ENCODE measurements around the gene TRIM8.
A peak's percentile ranks its signal among the peaks of the same experiment; 100 is the strongest.
"Not testable (repeated sequence)": the region's sequence is repeated elsewhere in the genome, so short reads cannot be mapped to it uniquely, and the experiment has no call there.

Gene TRIM8

DNA sequence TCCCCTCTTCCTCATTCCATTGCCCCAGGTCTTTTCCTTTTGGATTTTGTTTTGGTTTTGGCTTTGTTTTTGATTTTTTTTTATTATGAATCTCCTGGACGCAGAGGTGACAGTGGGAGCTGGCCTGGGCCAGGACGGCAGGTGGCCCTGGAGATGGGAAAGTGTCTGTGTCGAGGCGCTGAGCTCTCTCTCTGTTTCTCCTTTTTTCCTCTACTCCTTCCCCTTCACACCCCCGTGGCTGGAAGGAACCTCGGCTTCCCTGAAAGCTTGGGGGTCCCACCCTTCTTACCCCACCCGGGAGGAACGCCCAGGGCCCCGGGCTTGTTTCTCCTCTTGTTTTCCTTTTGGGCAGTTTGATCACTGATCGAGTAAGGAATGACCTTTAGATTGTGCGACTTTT, 13.2 kb downstream of the TRIM8 start:
- intact Hi-C loops (cut with DNase I), result no loop called here
- no peak for DNase-seq

DNA sequence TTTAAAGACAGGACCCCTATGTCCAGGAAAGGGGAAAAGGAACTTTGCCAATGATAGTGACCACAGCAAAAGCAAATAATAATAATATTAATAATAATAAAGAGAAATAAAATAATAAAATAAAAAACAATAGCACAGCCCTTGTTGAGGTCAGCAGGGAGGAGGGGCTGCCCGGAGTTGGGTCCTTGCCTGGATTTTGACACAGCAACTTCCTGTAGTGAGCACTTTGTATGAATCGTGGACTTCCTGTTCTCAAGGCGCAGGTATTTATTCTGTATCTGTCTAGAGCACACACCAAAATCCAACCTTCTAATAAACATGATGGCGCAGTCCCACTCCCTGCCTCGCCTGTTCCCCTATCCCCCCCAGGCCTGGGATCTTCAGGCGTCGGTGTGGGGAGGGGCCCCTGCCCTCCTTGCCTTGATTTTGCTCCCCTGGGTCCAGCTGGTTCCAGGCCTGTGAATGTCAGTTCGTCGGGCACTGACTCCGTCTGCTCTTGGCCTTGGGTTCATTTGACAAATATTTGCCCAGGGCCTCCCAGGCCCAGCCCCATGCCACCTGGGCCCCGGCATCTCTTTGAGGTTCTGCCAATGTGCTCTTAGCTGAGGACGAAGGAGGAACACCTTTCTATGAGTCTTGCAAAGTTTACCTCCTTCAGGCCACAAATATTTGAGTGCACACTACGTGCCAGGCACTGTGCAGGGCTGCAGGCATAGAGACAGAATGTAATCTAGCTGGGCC, 13.9 kb downstream of the TRIM8 start:
- intact Hi-C loops (cut with DNase I), result no loop called here
- DNase-seq, result no peak

DNA sequence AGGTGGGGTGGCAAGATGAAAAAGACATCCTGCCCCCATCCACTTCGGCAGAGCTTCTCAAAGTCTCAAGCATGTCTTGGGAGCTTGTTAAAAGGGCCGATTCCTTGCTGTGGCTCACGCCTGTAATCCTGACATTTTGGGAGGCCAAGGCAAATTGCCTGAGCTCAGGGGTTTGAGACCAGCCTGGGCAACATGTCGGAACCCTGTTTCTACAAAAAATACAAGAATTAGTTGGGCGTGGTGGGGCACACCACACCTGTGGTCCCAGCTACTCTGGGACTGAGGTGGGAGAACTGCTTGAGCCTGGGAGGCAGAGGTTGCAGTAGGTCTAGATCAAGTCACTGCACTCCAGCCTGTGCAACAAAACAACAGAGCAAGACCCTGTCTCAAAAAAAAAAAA, 14.5 kb downstream of the TRIM8 start:
- intact Hi-C loops (cut with DNase I), result no loop called here
- DNase-seq, result no peak

- peak in 37 of 42 donors; percentile 49 to 86 (median 66) for DNase-seq
- intact Hi-C loops (cut with DNase I), result no loop called here
Measured at GRCh38 chr10:102660888-102661657, 16.8 kb downstream of the TRIM8 start.

DNA sequence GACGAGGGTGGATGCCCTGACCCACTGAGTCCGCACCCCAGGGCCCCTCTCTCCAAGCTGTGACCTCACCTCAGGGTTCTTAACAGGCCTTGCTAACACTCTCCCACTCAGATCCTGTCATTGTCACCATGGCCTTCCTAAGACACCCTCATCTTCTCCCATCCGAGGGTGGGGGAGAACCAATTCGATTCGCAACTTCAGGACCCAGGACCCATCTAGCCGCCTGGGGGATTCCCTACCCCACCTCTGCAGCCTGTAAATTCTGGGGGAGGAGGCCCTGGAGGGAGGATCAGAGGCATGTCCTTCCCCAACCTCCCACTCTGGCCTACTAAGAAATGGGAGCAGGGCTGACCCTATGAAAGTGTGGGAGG, 17.4 kb downstream of the TRIM8 start:
- intact Hi-C loops (cut with DNase I), result no loop called here

DNA sequence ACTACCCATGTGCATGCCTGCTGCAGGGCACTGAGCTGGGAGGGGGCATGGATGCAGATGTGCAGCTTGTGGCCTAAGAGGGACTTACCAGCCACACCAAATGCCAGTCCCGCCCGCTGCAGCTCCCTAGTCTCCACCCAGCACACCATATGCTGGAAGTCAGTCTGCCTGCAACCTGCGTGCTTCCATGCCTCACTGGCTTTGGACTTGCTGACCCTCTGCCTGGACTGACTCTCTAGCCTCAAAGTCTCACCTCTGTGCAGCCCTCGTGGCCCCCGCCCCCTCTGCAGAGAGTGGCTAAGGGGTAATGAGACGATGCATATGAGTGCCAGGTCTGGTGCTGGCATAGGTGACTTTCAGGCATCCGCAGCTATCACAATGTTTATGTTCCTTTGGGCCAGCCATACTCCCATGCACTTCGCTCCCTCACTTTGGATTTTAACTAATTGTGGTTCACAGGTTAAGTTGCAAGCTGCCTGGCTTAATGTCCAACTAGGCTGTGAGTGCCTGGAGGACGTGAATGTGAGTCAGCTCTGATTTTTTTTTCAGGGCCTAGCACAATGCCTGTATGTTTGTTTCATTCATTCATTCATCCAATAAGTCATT, 21.7 kb downstream of the TRIM8 start:
- intact Hi-C loops (cut with DNase I), result no loop called here
- DNase-seq, result no peak

More for the DNA sequence above, 17.4 kb downstream of the TRIM8 start:
- DNase-seq, result no peak

GRCh38 chr10:102667411-102667810, 23.1 kb downstream of the TRIM8 start:
- intact Hi-C loops (cut with DNase I), result not testable (repeated sequence)

DNA sequence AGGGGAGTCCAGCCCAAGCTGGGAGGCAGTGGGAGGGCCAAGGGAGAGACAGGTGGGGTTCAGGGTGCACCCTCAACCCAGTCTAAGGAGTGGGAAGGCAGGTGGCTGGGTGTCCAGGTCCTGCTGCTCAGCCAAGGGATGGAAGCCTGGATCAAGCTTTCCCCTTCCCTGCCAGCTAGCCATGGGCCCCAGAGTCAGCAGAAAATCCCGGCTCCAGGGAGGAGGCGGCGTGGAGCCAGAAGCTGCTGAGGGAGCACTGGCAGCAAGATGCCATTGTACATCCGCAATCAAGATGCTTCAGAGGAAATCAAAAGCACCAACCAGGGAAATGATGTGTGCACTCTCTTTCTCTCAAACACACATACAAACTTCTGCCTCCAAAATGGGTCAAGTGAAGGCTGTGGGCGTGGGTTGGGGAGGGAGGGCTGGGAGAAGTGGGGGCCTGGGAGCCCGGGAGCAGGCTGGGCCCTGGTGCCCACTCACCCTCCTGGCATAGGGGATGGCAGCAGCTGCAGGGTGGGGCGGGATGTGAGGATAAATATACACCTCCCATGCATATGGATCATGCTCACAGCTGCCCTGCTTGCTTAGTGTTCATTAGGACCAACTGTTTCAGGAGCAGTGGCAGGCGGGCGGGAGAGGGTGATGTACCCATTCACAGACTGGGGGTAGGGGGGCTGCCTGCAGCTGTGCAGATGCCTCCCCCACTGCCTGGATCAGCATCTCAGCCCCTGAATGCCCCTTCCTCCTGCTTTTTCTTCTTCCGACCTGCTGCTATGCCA, 24.2 kb downstream of the TRIM8 start:
- intact Hi-C loops (cut with DNase I), result no loop called here
- peak in 3 of 42 donors; percentile 43 to 62 (median 45) for DNase-seq

More at GRCh38 chr10:102667411-102667810, 23.1 kb downstream of the TRIM8 start:
- DNase-seq, result not testable (repeated sequence)

GRCh38 chr10:102669206-102670064, 25.2 kb downstream of the TRIM8 start:
- intact Hi-C loops (cut with DNase I), result no loop called here
- DNase-seq, result peak in 14 of 42 donors; percentile 45 to 81 (median 72)

DNA sequence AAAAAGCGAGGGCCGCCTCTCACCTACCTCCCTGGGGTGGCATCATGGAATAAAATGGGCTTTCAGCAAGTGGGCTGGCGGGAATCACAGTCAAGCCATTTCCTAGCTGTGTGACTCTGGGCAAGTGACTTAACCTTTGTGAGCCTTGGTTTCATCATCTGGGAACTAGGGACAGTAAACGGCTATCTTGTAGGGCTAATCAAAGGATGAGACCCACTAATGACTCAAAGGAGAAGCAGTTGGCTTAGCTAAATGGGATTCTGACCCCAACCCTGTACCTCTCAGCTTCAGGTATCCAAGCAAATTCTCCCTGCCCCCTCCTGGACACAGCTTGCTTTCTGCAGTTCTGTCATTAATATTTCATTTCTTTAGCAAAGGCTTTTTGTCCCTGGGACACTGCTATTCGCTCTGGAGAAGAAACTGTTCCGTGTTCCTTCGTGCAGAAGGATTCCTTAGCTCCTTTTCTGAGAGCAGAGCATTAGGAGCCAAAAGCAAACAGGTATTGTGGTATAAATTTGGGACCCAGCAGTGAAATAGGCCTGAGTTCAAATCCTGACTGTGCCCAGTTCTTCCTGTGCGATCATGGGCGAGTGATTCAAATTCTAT, 25.9 kb downstream of the TRIM8 start:
- peak in 2 of 42 donors; percentile 0 to 3 for DNase-seq
- intact Hi-C loops (cut with DNase I), result no loop called here

DNA sequence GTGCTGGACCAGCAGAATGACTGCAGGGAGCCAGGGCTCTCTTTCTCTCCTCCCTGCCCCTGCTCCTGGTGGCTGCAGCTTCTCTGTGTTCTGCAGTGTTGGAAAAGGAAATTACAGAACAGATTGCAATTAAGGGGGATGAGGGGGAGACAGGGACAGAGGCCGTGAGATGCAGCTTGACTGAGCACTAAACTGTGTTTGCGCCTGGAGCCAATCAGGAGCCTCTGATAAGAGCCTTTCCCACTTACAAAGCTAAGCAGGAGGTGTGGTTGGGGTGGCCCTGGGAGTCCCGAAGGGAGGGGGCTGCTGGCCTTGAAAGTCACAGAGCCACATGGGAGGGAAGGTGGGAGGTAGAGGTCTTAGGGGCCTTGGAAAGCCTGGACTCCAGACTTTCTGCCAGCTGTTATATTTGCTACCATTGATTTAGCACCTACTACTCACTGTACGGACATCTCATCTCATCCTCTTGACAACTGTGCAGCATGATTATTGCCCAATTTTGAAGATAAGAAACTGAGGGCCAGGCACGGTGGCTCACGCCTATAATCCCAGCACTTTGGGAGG, 26.7 kb downstream of the TRIM8 start:
- intact Hi-C loops (cut with DNase I), result no loop called here
- DNase-seq, result peak in 3 of 42 donors; percentile 1 to 19 (median 7)

GRCh38 chr10:102673236-102673818, 29.0 kb downstream of the TRIM8 start:
- intact Hi-C loops (cut with DNase I), result no loop called here
- DNase-seq, result peak in 3 of 42 donors; percentile 8 to 16 (median 13)

GRCh38 chr10:102673819-102674511, 29.7 kb downstream of the TRIM8 start:
- intact Hi-C loops (cut with DNase I), result no loop called here

DNA sequence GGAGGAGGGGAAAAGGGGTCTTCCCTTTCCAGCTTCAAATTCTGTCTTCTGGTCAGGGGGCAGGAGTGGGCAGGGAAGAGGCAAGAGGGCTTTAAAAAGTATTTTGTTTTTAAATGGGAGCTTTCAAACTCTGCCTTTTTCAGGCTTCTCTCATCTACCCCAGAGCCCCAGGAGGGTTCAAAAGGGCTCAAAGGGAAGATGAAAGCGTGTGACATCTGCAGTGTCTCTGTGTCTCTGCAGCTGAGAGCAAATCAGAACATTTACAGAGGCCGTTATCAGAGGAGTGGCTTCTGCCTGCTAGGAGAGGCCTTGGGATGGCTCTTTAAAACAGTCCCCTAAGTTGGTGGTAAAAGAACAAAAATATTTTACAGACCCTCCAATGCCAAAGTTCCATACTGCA, 30.3 kb downstream of the TRIM8 start:
- peak in 7 of 42 donors; percentile 9 to 67 (median 40) for DNase-seq
- intact Hi-C loops (cut with DNase I), result no loop called here

More at GRCh38 chr10:102673819-102674511, 29.7 kb downstream of the TRIM8 start:
- DNase-seq, result peak; percentile 52 to 92 (median 76)

- intact Hi-C loops (cut with DNase I), result loop anchor here (5.0 kb wide), 2 partner anchors 33 to 37 kb away; partner anchors contain the start of genes ARL3, SFXN2 and TRIM8
- peak in 6 of 42 donors; percentile 10 to 35 (median 24) for DNase-seq
Measured at GRCh38 chr10:102675011-102675665, 30.9 kb downstream of the TRIM8 start.

All from head of caudate nucleus (tissue), 42 donors.